ENCODE results near the gene PITPNM3.
"Not testable (repeated sequence)": the region's sequence is repeated elsewhere in the genome, so short reads cannot be mapped to it uniquely, and the experiment has no call there.

Gene PITPNM3

DNA sequence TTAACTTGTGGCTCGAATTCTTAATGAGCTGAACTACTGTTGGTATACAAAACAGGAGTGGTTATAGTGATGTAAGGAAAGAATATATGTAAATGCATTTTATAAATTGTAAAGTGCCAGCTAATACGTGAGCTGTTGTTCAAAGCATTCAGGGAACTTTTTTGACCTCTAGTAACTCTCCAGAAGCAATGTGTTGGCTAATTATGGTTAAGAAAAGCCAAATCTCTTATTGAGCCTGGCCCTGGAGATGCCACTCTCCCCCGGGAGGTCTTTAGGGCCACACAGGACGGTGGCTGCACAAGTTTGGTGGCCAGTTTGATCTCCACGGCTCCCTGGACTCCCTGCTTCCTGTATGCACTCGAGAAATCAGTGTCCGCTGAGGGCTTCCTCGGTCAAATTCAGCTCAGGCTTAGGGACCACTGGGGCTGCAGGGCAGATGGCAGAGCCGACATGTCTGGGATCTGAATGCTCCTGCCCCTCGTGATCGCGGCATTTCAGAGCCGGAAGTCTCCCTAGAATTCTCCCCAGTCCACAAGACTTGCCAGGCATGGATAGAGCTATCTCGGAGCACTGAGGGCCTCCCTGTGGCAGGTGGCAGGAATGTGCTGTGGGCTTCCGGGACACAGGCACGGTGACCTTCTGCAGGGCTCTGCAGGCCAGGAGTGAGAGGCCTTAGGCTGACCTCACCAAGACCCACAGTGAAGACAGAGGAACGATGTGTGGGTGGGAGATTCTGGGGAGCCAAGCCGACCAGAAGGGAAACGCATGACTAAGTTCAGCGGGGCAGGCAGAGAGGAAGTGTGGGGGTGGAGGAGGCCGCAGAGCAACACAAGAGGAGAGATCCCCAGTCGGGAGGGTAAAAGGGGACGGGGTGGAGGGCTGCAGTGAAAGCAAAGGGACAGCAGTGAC, 18.6 kb upstream of the PITPNM3 start:
- DNase-seq (ENCODE audit: low read depth, low spot score), result no peak

DNA sequence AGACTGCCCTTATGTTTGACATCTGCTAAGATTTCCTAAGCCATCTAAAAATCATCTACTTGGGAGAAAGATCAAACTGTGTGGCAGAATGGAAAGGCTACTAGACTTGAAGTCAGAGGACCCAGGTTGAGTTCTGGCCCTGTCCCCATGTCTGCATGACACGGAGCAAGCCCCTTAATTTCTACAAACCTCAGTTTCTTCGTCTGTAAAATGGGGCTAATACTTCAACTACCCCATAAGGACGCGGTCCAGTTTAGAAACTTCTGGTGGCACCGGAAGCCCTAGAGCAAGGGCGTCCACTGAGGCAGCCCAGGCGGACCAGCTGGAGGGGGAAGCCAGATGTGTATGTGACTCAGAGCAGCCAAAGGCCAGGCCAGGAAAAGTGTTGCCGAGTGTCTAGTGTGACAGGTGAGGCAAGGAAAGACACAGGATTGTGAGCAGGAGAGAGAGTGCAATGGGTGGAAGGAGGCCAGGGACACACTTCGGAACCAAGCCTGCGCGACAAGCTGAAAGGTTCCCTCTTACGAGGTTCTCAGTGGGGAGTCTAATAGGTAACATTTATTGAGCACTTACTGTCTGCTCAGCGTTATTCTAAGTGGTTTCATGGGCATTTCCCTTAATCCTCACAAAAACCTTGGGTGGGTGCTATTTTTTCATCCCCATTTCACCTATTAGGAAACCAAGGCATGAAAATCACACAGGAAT, 17.8 kb upstream of the PITPNM3 start:
- DNase-seq (ENCODE audit: low read depth, low spot score), result no peak

DNA sequence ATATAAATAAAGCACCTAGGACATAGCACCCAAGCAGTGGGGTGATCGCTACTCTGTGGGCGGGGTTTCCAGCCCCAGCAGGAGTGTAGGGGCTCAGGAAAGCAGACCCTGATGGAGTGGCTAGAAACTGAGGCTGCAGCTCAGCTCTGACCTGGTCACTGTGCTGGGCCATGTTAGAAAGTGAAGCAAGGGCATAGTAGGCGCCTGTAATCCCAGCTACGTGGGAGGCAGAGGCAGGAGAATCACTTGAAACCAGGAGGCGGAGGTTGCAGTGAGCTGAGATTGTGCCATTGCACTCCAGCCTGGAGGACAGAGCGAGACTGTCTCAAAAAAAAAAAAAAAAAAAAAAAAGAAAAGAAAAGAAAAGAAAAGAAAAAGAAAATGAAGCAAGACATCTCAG, 17.1 kb upstream of the PITPNM3 start:
- not testable (repeated sequence) for DNase-seq (ENCODE audit: low read depth, low spot score)

DNA sequence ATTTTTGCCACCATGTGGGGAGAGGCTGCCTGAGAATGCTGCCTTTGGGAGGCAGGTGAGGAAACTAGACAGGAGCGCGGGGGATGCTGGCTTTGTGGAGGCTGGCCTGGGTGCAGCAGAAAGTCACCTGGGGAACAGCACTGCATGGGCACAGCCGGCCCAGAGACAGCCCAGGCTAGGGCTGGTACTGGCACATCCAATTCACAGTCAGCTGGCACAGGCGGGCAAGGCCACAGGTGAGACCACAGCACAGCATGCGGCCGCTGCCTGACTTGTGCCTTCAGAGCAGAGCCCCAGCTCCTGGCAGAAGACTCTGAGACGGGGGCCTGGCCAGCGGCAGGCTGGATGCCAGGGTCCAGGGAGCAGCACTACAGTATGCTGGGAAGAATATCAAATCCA, 16.6 kb upstream of the PITPNM3 start:
- DNase-seq (ENCODE audit: low read depth, low spot score), result no peak

DNA sequence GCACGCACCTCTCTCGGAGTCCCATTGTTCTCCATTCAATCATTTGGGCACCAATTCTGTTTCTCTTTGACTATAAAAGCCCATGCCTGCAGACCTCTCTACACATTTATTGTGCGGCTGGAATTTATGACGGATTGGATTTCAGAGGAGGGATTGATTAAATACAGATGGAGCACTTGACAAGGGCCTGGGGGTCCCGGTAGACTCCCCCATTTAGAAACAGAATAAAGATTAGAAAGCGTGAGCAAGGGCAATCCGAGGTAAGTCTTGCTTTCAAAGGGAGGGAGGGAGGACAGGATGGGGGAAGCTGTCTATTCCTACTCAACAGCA, 15.1 kb upstream of the PITPNM3 start:
- DNase-seq (ENCODE audit: low read depth, low spot score), result no peak

DNA sequence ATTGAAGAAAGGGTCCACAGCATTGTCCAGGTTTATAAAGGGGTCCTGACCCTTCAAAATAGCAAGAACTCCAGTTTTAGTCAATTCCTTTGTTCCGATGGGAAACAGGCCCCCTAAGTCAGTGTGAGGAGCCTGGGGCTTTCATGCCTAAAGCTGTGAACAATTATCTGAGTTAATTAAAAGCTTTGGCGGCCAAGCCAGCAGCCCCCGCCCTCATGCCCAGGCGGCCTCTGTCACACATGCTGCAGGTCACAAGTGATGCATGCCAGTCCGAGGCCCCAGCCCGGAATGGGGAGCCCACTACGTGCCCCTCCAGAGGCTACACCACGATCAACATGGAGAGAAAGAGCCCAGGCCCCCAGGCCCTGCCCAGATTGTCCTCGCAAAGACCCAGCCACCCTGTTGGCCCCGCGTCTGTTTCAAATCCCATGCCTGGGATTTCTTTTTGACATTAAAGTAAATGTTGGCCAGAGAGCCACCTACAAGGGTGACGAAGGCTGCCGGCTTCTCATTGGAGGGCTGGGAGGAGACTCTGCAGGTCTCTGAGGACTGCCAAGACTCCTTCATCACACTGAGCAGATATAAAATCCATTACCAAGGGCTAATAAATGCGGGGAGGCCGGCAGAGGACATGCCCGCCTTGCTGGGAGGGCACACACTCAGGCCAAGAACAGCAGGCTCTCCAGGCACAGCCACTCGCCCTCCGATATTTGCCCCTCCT, 14.5 kb upstream of the PITPNM3 start:
- no peak for DNase-seq (ENCODE audit: low read depth, low spot score)

DNA sequence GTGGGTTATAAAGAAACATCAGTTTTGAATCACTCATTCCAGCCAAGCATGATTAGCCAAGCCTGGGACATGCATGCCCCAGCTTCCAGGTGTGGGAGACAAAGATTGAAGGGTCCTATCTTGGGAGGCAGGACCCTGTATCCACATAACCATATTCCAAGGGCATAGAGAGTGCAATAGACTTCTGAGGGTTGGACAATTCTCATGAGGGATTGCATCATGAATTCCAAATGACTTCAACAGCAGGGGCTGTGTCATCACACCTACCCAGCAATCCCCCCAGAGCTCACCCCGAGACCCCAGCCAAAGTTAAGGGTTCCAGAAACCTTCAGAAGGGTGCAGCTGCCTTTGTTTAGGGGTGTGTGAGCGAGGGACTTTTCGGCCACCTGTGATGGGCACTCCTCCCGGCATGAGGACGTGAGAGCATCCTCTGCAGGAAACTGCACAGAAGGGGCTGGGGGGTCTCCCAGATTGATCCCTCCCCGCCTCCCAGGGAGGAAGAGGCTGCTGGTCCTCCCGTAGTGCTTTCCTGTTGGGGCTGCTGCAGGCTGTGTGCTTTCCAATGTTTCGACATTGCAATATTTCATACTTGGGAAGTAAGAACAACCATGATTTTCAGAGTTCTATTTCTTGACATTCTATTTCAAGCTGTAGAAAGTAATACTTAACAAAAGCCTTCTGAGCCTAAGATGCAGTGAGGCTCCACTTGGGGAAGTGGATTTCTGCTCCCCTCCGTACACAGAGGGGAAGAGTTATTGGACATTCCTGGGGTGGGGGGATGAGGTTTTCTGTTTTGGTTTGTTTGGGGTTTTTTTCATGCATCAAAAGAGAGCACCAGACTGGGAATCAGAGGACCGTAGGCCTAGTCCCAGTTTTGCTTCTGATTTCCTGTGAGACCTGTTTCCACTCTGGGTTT, 13.3 kb upstream of the PITPNM3 start:
- DNase-seq (ENCODE audit: low read depth, low spot score), result no peak

DNA sequence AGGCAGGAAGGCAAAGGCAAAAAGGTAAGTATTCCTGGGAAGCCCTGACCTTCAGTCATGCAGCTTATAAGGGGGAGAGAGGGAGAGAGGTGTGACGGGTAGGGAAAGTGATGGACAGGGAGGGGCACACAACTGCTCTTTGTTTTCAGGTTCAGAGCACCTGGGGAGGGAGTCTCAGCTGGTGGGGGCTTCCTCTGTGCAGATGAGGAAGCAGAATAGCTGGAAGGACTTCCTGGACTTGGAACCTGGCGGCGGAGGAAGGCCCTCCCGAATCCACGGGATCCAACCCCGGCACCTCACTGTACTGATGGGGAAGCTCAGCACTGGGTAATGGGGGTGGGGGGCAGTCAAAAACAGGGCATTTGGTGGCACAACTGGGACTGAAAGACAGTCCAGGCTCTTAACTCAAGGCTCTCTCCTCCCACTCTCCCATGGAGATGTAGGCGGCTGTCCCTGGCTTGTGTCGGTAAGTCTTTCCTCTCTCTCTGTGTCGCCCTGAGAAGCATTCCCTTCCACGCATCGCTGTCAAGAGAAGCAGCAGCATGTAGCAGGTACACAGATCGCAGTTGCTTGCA, 11.9 kb upstream of the PITPNM3 start:
- DNase-seq (ENCODE audit: low read depth, low spot score), result no peak

DNA sequence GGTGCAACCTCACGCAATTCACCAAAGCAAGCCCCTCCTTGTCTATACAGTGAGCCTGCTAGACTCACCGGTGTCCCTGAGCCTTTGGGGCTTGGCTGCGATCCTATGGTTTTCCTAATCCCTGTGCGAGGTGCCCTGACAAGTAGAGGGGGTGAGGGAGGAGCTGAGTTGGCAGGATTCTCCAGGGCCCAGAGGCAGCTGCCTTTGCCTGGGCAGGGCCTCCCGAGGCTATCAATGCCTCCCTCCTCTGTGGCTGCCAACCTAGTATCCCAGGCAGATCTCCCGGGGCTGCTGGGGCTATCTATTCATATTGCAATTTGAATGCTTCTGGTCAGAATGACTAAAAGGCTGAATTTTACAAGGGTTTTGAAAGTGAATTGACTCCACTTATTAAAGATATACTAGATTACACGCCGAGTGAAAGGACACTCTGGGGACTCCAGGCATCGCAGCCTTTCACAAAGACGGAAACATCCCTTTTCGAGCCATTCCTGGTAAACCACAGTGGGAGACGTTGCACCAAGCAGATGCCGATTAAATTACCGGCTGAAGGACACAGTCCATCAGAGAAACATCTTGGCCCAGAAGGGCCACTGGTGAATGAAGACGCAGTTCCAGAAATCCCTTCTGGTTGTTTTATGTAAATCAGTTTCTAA, 11.3 kb upstream of the PITPNM3 start:
- no peak for DNase-seq (ENCODE audit: low read depth, low spot score)

DNA sequence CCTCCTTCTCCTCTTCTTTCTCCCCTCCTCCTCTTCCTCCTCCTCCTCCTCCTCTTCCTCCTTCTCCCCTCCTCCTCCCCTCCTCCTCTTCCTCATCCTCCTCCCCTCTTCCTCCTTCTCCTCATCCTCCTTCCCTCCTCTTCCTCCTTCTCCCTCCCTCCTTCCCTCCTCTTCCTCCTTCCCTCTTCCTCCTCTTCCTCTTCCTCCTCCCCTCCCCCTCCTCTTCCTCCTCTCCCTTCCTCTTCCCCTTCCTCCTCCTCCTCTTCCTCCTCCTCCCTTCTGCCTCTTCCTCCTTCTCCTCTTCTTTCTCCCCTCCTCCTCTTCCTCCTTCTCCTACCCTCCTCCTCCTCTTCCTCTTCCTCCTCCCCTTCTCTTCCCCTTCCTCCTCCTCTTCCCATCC, 5.1 kb upstream of the PITPNM3 start:
- DNase-seq (ENCODE audit: low read depth, low spot score), result no peak

DNA sequence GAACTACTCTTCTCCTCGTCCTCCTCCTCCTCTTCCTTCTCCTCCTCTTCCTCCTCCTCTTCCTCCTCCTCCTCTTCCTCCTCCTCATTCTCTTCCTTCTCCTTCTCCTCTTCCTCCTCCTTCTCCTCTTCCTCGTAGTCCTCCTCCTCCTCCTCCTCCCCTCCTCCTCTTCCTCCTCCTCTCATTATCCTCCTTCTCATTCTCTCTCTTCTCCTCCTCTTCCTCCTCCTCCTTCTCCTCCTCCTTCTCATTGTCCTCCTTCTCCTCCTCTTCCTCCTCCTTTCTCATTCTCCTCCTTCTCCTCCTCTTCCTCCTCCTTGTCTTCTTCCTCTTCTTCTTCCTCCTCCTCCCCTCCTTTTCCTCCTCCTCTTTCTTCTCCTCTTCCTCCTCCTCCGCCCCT, 4.1 kb upstream of the PITPNM3 start:
- no peak for DNase-seq (ENCODE audit: low read depth, low spot score)

DNA sequence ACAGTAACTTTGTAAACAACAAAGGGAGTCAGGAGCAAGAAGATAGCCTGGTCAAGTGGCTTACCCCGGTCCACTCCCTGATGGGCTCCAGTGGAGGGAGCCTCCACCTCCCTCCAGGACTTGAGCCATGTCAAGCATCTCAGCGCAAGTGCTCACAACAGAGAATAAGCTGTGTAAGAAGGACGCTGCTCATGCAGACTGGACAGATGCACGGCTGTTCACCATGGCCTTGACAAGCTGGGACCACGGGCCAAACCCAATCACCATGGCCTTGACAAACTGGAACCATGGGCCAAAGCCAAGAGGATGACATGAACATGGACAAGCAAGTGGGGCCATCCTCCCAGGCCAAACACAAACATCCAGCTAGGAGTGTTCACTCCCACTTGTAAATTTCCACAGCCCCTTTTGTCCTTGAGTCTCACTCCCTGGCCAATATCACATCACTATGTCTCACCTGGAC, 3.4 kb upstream of the PITPNM3 start:
- no peak for DNase-seq (ENCODE audit: low read depth, low spot score)

DNA sequence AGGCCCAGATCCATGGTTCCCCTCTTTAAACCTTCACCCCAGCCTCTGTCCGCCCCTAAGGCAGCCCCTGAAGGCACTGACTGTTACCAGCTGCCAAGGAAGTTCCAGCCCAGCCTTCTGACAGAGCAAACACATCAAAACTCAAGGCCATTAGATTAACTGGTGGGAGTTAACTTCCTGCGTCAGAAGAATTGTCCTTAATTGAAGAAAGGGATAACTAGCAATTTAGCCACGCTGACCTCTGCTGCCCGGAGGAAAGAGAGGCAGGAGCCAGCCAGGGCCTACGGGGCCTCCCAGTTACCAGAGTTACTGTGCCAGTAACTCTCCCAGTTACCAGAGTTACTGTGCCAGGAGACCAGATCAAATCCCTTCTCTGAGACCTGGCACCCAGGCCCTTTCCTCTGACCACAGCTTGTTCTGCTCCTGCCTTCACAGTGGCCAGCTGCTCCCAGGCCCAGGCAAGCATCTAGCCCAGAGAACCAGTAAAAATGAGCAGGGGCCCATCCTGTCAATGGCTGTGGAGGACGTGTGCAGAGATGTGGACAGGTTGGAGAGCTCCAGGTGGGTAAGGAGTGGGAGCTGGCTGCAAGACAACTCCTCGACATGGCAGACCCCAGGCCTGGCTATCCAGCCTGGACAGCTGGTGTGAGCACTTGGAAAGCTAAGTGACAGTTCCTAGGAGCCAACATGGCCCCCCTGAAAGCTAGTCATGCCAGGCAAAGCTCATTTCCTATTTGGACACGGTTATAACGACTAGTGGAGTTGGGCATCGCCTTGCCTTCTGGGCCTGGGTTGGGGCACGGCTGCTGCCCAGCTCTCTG, 2.8 kb upstream of the PITPNM3 start:
- DNase-seq (ENCODE audit: low read depth, low spot score), result no peak

DNA sequence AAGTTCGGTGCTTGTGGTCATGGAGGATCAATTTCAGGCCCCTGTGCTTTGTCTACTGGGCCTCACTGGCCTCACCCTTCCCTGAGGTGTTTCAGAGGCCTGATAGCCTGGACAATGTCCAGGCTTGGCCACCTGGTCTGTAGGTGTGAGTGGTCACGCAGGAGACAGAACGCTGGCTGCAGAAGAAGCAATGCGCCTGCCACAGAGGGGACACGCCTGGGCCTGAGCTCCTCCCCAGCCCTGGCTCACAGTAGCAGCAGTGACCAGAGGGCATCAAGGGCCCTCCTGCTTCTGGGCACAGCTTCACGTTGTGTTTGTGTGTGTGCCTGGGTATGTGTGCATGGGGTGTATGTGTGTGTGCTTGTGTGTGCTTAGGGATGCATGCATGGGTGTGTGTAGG, 1.9 kb upstream of the PITPNM3 start:
- DNase-seq (ENCODE audit: low read depth, low spot score), result no peak

DNA sequence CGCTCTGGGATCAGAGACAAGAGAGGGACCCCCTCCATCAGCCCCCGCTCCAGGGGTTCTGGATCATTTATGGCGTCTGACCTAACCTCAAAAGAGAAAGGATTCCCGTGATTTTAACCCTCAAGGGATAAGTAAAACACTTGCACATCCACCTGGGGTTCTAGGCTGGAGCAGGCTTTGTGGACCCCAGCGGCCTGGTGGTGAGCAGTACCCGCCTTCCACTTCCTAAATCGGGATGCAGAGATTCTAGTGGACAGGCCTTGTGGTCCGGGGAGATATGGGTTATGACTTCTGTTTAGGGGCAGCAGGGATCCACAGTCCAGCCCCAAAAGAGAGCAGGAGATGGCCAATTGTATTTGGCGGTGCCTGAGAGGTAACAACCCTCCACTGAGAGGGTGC, 684 bp upstream of the PITPNM3 start:
- DNase-seq (ENCODE audit: low read depth, low spot score), result no peak

DNA sequence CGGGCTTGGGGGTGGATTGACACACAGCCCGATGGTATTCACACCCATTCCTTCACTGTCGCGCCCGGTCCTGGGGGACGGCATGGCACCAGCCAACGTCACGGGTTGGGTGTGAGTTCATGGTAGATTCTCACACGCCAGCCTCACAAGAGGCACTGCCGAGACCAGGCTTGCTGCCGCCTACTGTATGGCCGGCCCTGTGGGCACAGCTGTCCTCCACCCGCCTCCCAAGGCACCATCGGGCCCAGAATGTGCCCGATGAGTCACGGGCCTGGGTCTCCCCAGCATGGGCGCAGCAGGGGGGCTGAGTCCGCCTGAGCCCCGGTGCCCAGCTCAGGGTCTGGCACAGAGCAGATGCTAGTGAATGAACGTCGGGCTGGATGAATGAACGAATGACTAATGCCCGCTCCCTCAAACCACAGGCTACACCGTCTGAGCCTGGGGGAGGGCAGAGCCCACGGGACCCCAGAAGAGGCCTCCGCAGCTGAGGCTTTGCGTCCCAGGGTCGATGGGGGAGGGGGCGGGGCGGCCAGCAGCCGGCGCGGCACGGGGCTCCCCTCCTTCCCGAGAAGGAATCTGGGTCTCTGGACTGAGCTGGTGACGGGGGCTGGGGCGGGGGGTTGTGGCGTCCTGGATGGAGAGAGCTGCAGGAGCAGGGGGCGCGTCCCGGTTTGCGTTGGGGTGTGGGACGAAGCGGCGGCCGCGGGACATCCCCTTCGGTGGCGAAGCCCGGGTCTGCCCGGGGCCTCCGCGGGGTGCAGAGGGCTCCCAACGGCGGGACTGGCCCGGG, 829 bp downstream of the PITPNM3 start:
- DNase-seq (ENCODE audit: low read depth, low spot score), result no peak

DNA sequence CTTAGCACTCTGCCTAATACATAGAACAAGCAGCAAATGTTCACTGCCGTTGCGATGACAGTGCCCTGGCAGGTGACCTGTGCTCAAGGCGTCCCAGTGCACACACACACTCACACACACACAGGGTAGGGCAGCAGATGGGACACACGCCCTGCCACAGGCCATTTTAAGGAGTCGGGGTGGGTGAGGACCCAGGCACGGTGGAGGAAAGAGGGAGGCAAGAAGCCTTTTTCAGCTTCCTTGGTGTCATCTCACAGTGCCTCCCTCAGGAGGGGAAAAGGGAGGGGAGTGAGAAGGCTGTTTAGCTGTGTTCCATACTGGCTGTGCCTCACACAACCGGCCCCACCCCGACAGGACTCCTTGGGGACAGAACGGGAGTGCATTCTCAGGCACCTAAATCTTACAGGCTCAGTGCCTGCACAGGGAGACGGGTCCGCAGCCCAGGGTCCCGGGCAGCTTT, 1.5 kb downstream of the PITPNM3 start:
- DNase-seq (ENCODE audit: low read depth, low spot score), result no peak

DNA sequence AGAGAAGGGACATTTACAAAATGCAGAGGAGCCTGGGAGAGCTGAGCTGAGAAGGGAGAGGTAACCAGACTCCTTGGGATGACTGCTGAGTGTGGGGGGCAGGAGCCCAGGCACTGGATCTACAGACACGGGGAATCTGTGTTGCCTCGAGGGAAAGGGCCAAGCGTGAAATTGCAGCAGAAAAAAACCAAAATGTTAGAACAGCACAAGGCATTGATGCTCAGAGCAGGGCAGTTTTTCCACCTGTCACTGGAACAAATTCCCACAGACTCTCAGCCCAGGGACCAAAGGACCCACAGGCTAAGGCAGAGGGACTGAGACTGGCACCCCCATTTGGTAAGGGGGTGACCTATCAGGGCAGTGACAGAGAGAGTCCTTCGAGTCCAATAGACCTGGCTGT, 2.0 kb downstream of the PITPNM3 start:
- DNase-seq (ENCODE audit: low read depth, low spot score), result no peak

All from iPS DF 19.7 (cell line).